Stimulated activated CD8-positive, alpha-beta memory T cell treated with anti-CD3 and anti-CD28 coated beads, Interleukin-12 subunit alpha, Interleukin-12 subunit beta, amount 100 ng/mL, for 1 hour (primary cell): ENCODE measurements around the gene FAF2.
A peak's percentile ranks its signal among the peaks of the same experiment; 100 is the strongest.
"Not testable (repeated sequence)": the region's sequence is repeated elsewhere in the genome, so short reads cannot be mapped to it uniquely, and the experiment has no call there.

Experiments used
- DNase-seq: peaks from one replicate; pipeline ENCODE4 v3.0.0-alpha.2; 2020; ENCODE audit warnings: low read depth

The FAF2 gene

GRCh38 chr5:176416965-176417364, 31.2 kb upstream of the FAF2 start:
- no peak for DNase-seq

- DNase-seq = no peak
Observed at GRCh38 chr5:176418251-176418650, 29.9 kb upstream of the FAF2 start.

GRCh38 chr5:176420086-176420485, 28.1 kb upstream of the FAF2 start:
- DNase-seq = no peak

GRCh38 chr5:176420972-176421544, 27.1 kb upstream of the FAF2 start:
- no peak for DNase-seq

GRCh38 chr5:176424181-176424580, 24.0 kb upstream of the FAF2 start:
- no peak for DNase-seq

GRCh38 chr5:176425138-176425537, 23.0 kb upstream of the FAF2 start:
- no peak for DNase-seq

GRCh38 chr5:176425791-176426190, 22.4 kb upstream of the FAF2 start:
- no peak for DNase-seq

GRCh38 chr5:176426876-176427275, 21.3 kb upstream of the FAF2 start:
- DNase-seq = no peak

- DNase-seq = no peak
Observed at GRCh38 chr5:176427971-176428370, 20.2 kb upstream of the FAF2 start.

GRCh38 chr5:176429972-176430371, 18.2 kb upstream of the FAF2 start:
- DNase-seq = no peak

GRCh38 chr5:176432707-176433106, 15.5 kb upstream of the FAF2 start:
- no peak for DNase-seq

- no peak for DNase-seq
Observed at GRCh38 chr5:176436656-176437055, 11.5 kb upstream of the FAF2 start.

- DNase-seq = no peak
Observed at GRCh38 chr5:176438959-176439757, 9.0 kb upstream of the FAF2 start.

GRCh38 chr5:176440927-176441706, 7.1 kb upstream of the FAF2 start:
- no peak for DNase-seq

- no peak for DNase-seq
Observed at GRCh38 chr5:176441921-176442323, 6.3 kb upstream of the FAF2 start.

GRCh38 chr5:176442911-176443310, 5.3 kb upstream of the FAF2 start:
- DNase-seq = not testable (repeated sequence)

GRCh38 chr5:176444742-176445141, 3.4 kb upstream of the FAF2 start:
- no peak for DNase-seq

- no peak for DNase-seq
Observed at GRCh38 chr5:176446028-176446665, 2.0 kb upstream of the FAF2 start.

- DNase-seq = no peak
Observed at GRCh38 chr5:176446884-176447590, 1.1 kb upstream of the FAF2 start.

- peak; percentile 5 for DNase-seq
Observed at GRCh38 chr5:176447591-176447977, 601 bp upstream of the FAF2 start.

GRCh38 chr5:176450077-176450476, 1.9 kb downstream of the FAF2 start:
- no peak for DNase-seq
